K562 (cell line): ENCODE results near the gene TMEM205. TPM values are rescaled to one million over a fixed set of nuclear protein-coding genes. Genes with fewer than 3 reads are reported as not detected.

Source experiments
- ATAC-seq: fragments of 200-7000 bp; cut with Tn5 transposase; 3 replicates; pipeline ENCODE4 v1.9.1; 2020; ENCODE audit warnings: moderate library complexity
- BruUV-seq: library from RNA; stranded (reverse); fragments of 400-500 nt; replicated peaks from 2 replicates; lab custom pipeline; 2021; lab: Mats Ljungman, UMichigan
- CTCF ChIA-PET: fragments of 300-600 bp; formaldehyde crosslinking; extraction: SDS; loops from one replicate; lab custom pipeline; 2021; ENCODE audit warnings: low intra/inter-chr PET ratio; lab: Yijun Ruan, JAX
- POLR2A ChIA-PET: fragments of 300-600, 350-650 bp; sonication (Branson Sonifier 250); formaldehyde crosslinking; extraction: SDS; loops from one replicate; lab custom pipeline; 2021; ENCODE audit warnings: antibody characterized with exemption, inconsistent platforms; lab: Yijun Ruan, JAX
- DNase-seq, 4 experiments: peaks; one replicate each; pipeline versions ENCODE4 v3.0.0 to v3.0.0-alpha.2; 2011 to 2018; ENCODE audit warnings: low spot score in 3 of 4, mixed read lengths in 3 of 4; ENCODE audit errors: extremely low read depth in 1 of 4
- FAIRE-seq: peaks from 2 replicates; lab custom pipeline; 2011; peaks lifted over from hg19 to GRCh38; lab: Jason Lieb, UNC
- H2AFZ ChIP-seq: 2 replicates; pipeline ENCODE4 v1.6.0; 2011; ENCODE audit warnings: low read depth, low read length, control low read depth, inconsistent platforms
- H3K27ac ChIP-seq: fragments of 200-600 bp; 3 replicates; pipeline ENCODE4 v1.8.0; 2011; ENCODE audit warnings: low read depth, mild to moderate bottlenecking, control low read depth, inconsistent platforms, low read length, moderate library complexity, mixed read lengths; ENCODE audit errors: extremely low read depth
- H3K27me3 ChIP-seq, 2 experiments: fragments of 300-600 bp in 1 of 2; 2 replicates in 1 of 2; 3 replicates in 1 of 2; pipeline versions ENCODE4 v1.6.0 to v1.8.0; 2011; ENCODE audit warnings: inconsistent platforms in 2 of 2, low read length in 2 of 2, mild to moderate bottlenecking in 1 of 2, mixed read lengths in 1 of 2, moderate library complexity in 1 of 2; ENCODE audit not compliant: control insufficient read depth in 2 of 2, insufficient read depth in 2 of 2
- H3K36me3 ChIP-seq: fragments of 300-600 bp; 3 replicates; pipeline ENCODE4 v1.8.0; 2011; ENCODE audit warnings: mild to moderate bottlenecking, low read length, inconsistent platforms; ENCODE audit not compliant: control insufficient read depth, insufficient read depth
- H3K4me1 ChIP-seq, 2 experiments: fragments of 200-600 bp in 1 of 2; replicated peaks in 1 of 2; 2 replicates in 1 of 2; 3 replicates in 1 of 2; pipeline versions ENCODE4 v1.5.1 to v1.8.0; 2011; ENCODE audit warnings: inconsistent platforms in 2 of 2, low read length in 2 of 2, mild to moderate bottlenecking in 1 of 2, mixed read lengths in 1 of 2, moderate library complexity in 1 of 2; ENCODE audit not compliant: control insufficient read depth in 2 of 2, insufficient read depth in 2 of 2
- H3K4me2 ChIP-seq: 2 replicates; pipeline ENCODE4 v1.6.1; 2011; ENCODE audit warnings: low read length, control low read depth, inconsistent platforms, mixed read lengths; ENCODE audit not compliant: insufficient read depth
- H3K4me3 ChIP-seq: fragments of 200-600 bp; sonication (generic), shearing (Covaris generic); 2 replicates; pipeline ENCODE4 v1.5.1; 2016; ENCODE audit warnings: control low read depth, inconsistent platforms
- H3K79me2 ChIP-seq: fragments of 200-600 bp; 3 replicates; pipeline ENCODE4 v1.8.0; 2011; ENCODE audit warnings: low read length, inconsistent platforms; ENCODE audit not compliant: control insufficient read depth, insufficient read depth
- H3K9ac ChIP-seq, 2 experiments: 2 replicates each; pipeline versions ENCODE4 v1.6.0 to v1.6.1; 2011; ENCODE audit warnings: low read depth in 2 of 2, low read length in 2 of 2, control low read depth in 1 of 2, inconsistent platforms in 1 of 2, mild to moderate bottlenecking in 1 of 2, mixed read lengths in 1 of 2; ENCODE audit not compliant: insufficient read depth in 1 of 2
- H3K9me1 ChIP-seq: one replicate; pipeline ENCODE4 v1.6.0; 2011; ENCODE audit warnings: inconsistent platforms, mild to moderate bottlenecking, low read length, moderate library complexity; ENCODE audit not compliant: control insufficient read depth, insufficient read depth
- H3K9me3 ChIP-seq: replicated peaks from 2 replicates; pipeline ENCODE4 v1.5.1; 2011; ENCODE audit warnings: low read depth, low read length, inconsistent platforms; ENCODE audit not compliant: control insufficient read depth, insufficient read depth
- H4K20me1 ChIP-seq: replicated peaks from 2 replicates; pipeline ENCODE4 v1.6.1; 2011; ENCODE audit warnings: low read length, inconsistent platforms, mixed read lengths; ENCODE audit not compliant: control insufficient read depth, insufficient read depth
- MLX ChIP-seq, 2 experiments: fragments of 450-650 bp in 1 of 2; sonication (generic) in 1 of 2; formaldehyde crosslinking; conservative IDR thresholded peaks; 2 replicates each; pipeline versions ENCODE4 v1.4.0 to v1.8.1; 2020 to 2022; ENCODE audit warnings: mild to moderate bottlenecking in 1 of 2, missing genetic modification reagents in 1 of 2
- POLR2H ChIP-seq: IDR thresholded peaks from 2 replicates; pipeline ENCODE4 v1.6.1; 2016; ENCODE audit warnings: missing genetic modification characterization, low read depth, mild to moderate bottlenecking, control low read depth, missing compliant biosample characterization, moderate library complexity
- SRF ChIP-seq, 2 experiments: fragments of 250-450, 450-650 bp in 1 of 2; sonication (Bioruptor Pico) in 1 of 2; sonication (generic) in 1 of 2; formaldehyde crosslinking; IDR thresholded peaks; 2 replicates each; pipeline versions ENCODE4 v1.5.0 to v1.5.1; 2020 to 2022; ENCODE audit warnings: mild to moderate bottlenecking in 1 of 2, missing genetic modification reagents in 1 of 2
- ZBTB40 ChIP-seq, 2 experiments: fragments of 450-650 bp in 1 of 2; sonication (generic) in 1 of 2; formaldehyde crosslinking in 1 of 2; IDR thresholded peaks; 2 replicates each; pipeline versions ENCODE4 v1.7.1 to v1.9.0; 2016 to 2022; ENCODE audit warnings: inconsistent platforms in 1 of 2, mild to moderate bottlenecking in 1 of 2, missing genetic modification reagents in 1 of 2
- WGBS: fragments of 100-300 bp; shearing (Covaris generic); methylation state at CpG from one replicate; pipeline ENCODE4 v1.1.6; 2016; ENCODE audit warnings: low coverage, mixed read lengths; ENCODE audit not compliant: insufficient coverage; ENCODE audit errors: missing lambda C conversion rate; 5-methylcytosine and 5-hydroxymethylcytosine counted together
- in situ Hi-C: fragments of 300-500 bp; cut with MboI; formaldehyde crosslinking; loops from 4 replicates; pipeline ENCODE4 v1.15.0; 2018; ENCODE audit warnings: inconsistent platforms, mixed read lengths
- intact Hi-C: fragments of 100-400 bp; cut with micrococcal nuclease; formaldehyde crosslinking; loops from 2 replicates; pipeline ENCODE4 v1.14.2; 2022
- polyA plus RNA-seq, 8 experiments: library from polyadenylated mRNA; depleted of rRNA in 4 of 8; stranded (reverse) in 5 of 8; unstranded in 3 of 8; fragments of >200 nt; fragmentation: Nextera tagmentation in 2 of 8; fragmentation: Illumina TruSeq in 1 of 8; extraction: Ambion mirVana in 2 of 8; extraction: Trizol in 1 of 8; gene quantifications; 2 replicates each; pipeline versions ENCODE4 v1.2.1 to v1.2.3, GENCODE V29; 2011 to 2014; ENCODE audit warnings: inconsistent platforms in 1 of 8, missing spikeins in 1 of 8
- total RNA-seq, 7 experiments: library from RNA; depleted of rRNA in 6 of 7; stranded (reverse); fragments of >200 nt in 6 of 7; fragmentation: Illumina TruSeq in 2 of 7; extraction: Trizol in 2 of 7; gene quantifications; 2 replicates each; pipeline versions ENCODE4 v1.2.1 to v1.2.3, GENCODE V29; 2011 to 2021; ENCODE audit warnings: low replicate concordance in 1 of 7
- TF ChIP-seq, protein P1 (sequence below): fragments of 250-450 bp; sonication (Bioruptor Pico); IDR thresholded peaks from 2 replicates; pipeline ENCODE4 v1.8.0; 2021; ENCODE audit warnings: moderate library complexity, mild to moderate bottlenecking, inconsistent platforms

Gene TMEM205
- total and polyA plus RNA-seq, 9 of the 15 experiments (the other 6 are each of a cell fraction or from before 2014, with no cell fraction given) = 21.3 to 81.5 (median 44.1) TPM

- Histone ChIP-seq H3K27me3 (no peaks in the 10 kb centered on the region), H3K4me1 (peaks cover 10 to 36% of the 10 kb centered on the region in 2 experiments; a peak in 4 of 5 replicates), H4K20me1 (no peaks in the 10 kb centered on the region; the same call in 1 of the 2 replicates), H3K9me1 (peaks cover 4% of the 10 kb centered on the region), H3K79me2 (no peaks in the 10 kb centered on the region), H3K27ac (no peak overlapping the region), H3K4me2 (no peak overlapping the region), H2AFZ (no peak overlapping the region), H3K9ac (no peak overlapping the region), H3K9me3 (no peaks in the 10 kb centered on the region), H3K4me3 (no peak overlapping the region), H3K36me3 (peaks cover 6% of the 10 kb centered on the region; the same call in 1 of the 3 replicates)
- FAIRE-seq (no peak), ATAC-seq (no peak), DNase-seq (peak in 1 of 4 experiments; percentile 4)
- TF ChIP-seq POLR2H (tag) = no peak
- no peak for TF ChIP-seq SRF (CRISPR knock-in tag; IDR thresholded peaks at IDR 0.05)
- TF ChIP-seq, protein P1, sequence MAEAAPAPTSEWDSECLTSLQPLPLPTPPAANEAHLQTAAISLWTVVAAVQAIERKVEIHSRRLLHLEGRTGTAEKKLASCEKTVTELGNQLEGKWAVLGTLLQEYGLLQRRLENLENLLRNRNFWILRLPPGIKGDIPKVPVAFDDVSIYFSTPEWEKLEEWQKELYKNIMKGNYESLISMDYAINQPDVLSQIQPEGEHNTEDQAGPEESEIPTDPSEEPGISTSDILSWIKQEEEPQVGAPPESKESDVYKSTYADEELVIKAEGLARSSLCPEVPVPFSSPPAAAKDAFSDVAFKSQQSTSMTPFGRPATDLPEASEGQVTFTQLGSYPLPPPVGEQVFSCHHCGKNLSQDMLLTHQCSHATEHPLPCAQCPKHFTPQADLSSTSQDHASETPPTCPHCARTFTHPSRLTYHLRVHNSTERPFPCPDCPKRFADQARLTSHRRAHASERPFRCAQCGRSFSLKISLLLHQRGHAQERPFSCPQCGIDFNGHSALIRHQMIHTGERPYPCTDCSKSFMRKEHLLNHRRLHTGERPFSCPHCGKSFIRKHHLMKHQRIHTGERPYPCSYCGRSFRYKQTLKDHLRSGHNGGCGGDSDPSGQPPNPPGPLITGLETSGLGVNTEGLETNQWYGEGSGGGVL (CRISPR knock-in tag) = no peak
- no peak for TF ChIP-seq MLX (CRISPR knock-in tag; conservative IDR thresholded peaks at IDR 0.05)
- no peak for TF ChIP-seq ZBTB40 (IDR thresholded peaks at IDR 0.05)
- TF ChIP-seq ZBTB40 (CRISPR knock-in tag; IDR thresholded peaks at IDR 0.05) = no peak
- ChIA-PET CTCF (no interaction called here), POLR2A (interaction anchor here (4.4 kb wide), 1 partner anchor 11 kb away, joined by 36 read pairs; the partner anchor contains the start of gene SWSAP1)
- in situ Hi-C loops (no loop called here), intact Hi-C loops (no loop called here)
- BruUV-seq = no TSS peak
- 83% methylated on average over 10 of the region's 10 CpGs for WGBS
These were observed 17.8 kb upstream of the TMEM205 start for GRCh38 chr19:11363881-11364280.
